Keratinocyte (primary cell): Measurements from ENCODE around the gene LFNG. TPM values are rescaled to one million over a fixed set of nuclear protein-coding genes. Genes with fewer than 3 reads are reported as not detected.

Experiments used
- DNase-seq: peaks from one replicate; pipeline ENCODE4 v3.0.0-alpha.2; 2011; ENCODE audit warnings: low read depth, missing footprints, low spot score
- FAIRE-seq: peaks from 2 replicates; lab custom pipeline; 2011; peaks lifted over from hg19 to GRCh38; lab: Jason Lieb, UNC
- H2AFZ ChIP-seq: 2 replicates; pipeline ENCODE4 v1.6.0; 2012; ENCODE audit warnings: low read length, control low read depth, inconsistent platforms; ENCODE audit not compliant: control insufficient read depth
- H3K27ac ChIP-seq: 2 replicates; pipeline ENCODE4 v1.5.1; 2011; ENCODE audit warnings: low read length; ENCODE audit not compliant: control insufficient read depth, insufficient read depth
- H3K27me3 ChIP-seq: 3 replicates; pipeline ENCODE4 v1.6.0; 2011; ENCODE audit warnings: low read length; ENCODE audit not compliant: control insufficient read depth, insufficient read depth; ENCODE audit errors: extremely low read depth
- H3K36me3 ChIP-seq, 2 experiments: 2 replicates in 1 of 2; 3 replicates in 1 of 2; pipeline ENCODE4 v1.5.1; 2011; ENCODE audit warnings: low read length in 2 of 2, mild to moderate bottlenecking in 1 of 2; ENCODE audit not compliant: control insufficient read depth in 2 of 2, insufficient read depth in 2 of 2; ENCODE audit errors: extremely low read depth in 1 of 2
- H3K4me1 ChIP-seq: 3 replicates; pipeline ENCODE4 v1.5.1; 2011; ENCODE audit warnings: low read length; ENCODE audit not compliant: control insufficient read depth, insufficient read depth; ENCODE audit errors: extremely low read depth
- H3K4me2 ChIP-seq: 3 replicates; pipeline ENCODE4 v1.6.0; 2011; ENCODE audit warnings: low read depth, low read length; ENCODE audit not compliant: control insufficient read depth, insufficient read depth; ENCODE audit errors: extremely low read depth
- H3K4me3 ChIP-seq, 3 experiments: fragments of 200-600 bp in 1 of 3; sonication (generic) in 1 of 3; 2 replicates in 2 of 3; 3 replicates in 1 of 3; pipeline ENCODE4 v1.5.1; 2011 to 2016; ENCODE audit warnings: low read length in 3 of 3, mild to moderate bottlenecking in 3 of 3, control low read depth in 2 of 3, inconsistent platforms in 1 of 3, low read depth in 1 of 3, mixed read lengths in 1 of 3, mixed run types in 1 of 3, moderate library complexity in 1 of 3; ENCODE audit not compliant: control insufficient read depth in 2 of 3, insufficient read depth in 2 of 3; ENCODE audit errors: extremely low read depth in 1 of 3
- H3K79me2 ChIP-seq: 2 replicates; pipeline ENCODE4 v1.6.0; 2012; ENCODE audit warnings: low read length; ENCODE audit not compliant: control insufficient read depth, insufficient read depth
- H3K9ac ChIP-seq: 3 replicates; pipeline ENCODE4 v1.6.0; 2011; ENCODE audit warnings: low read length; ENCODE audit not compliant: control insufficient read depth, insufficient read depth; ENCODE audit errors: extremely low read depth
- H3K9me1 ChIP-seq: 3 replicates; pipeline ENCODE4 v1.6.0; 2011; ENCODE audit warnings: low read length; ENCODE audit not compliant: control insufficient read depth, insufficient read depth; ENCODE audit errors: extremely low read depth
- H3K9me3 ChIP-seq: 2 replicates; pipeline ENCODE4 v1.5.1; 2012; ENCODE audit warnings: low read depth, low read length; ENCODE audit not compliant: control insufficient read depth
- H4K20me1 ChIP-seq: 3 replicates; pipeline ENCODE4 v1.6.0; 2011; ENCODE audit warnings: low read length; ENCODE audit not compliant: control insufficient read depth, insufficient read depth; ENCODE audit errors: extremely low read depth
- CTCF ChIP-seq, 3 experiments: IDR thresholded peaks in 1 of 3; conservative IDR thresholded peaks in 1 of 3; optimal IDR thresholded peaks in 1 of 3; 2 replicates in 2 of 3; 3 replicates in 1 of 3; pipeline versions ENCODE3 to v1.5.1; 2011; ENCODE audit warnings: low read length in 3 of 3, mild to moderate bottlenecking in 3 of 3, moderate library complexity in 2 of 3, control low read depth in 1 of 3, inconsistent platforms in 1 of 3; ENCODE audit not compliant: insufficient read depth in 2 of 3; ENCODE audit errors: extremely low read depth in 1 of 3
- EZH2 ChIP-seq: IDR thresholded peaks from one replicate; pipeline ENCODE4 v1.6.1; 2012; ENCODE audit warnings: inconsistent platforms, mild to moderate bottlenecking, low read length, moderate library complexity
- dilution Hi-C: fragments of 300-500 bp; cut with MboI; formaldehyde crosslinking; loops from one replicate; pipeline ENCODE4 v1.7.0; 2020; ENCODE audit warnings: low sequenced_read_pairs; ENCODE audit not compliant: extremely low pct_ligation_motif_present
- polyA plus RNA-seq, 5 experiments: library from polyadenylated mRNA; depleted of rRNA in 3 of 5; stranded (reverse) in 3 of 5; stranded (forward) in 1 of 5; unstranded in 1 of 5; fragments of >200 nt; gene quantifications; 1 replicate in 1 of 5; 2 replicates in 3 of 5; 3 replicates in 1 of 5; pipeline versions ENCODE4 v1.2.1 to v1.2.3, GENCODE V29; 2011 to 2012; ENCODE audit warnings: missing spikeins in 2 of 5, low read depth in 1 of 5, low replicate concordance in 1 of 5

LFNG gene
- polyA plus RNA-seq, 1 donor (not counting 4 experiments of a cell fraction or from before 2014, with no cell fraction given) = 17.7 TPM

- peak overlapping the region; percentile 96 for H3K4me2 ChIP-seq
- peak overlapping the region; percentile 79 for H3K9ac ChIP-seq
- peaks cover 7% of the 10 kb centered on the region for H4K20me1 ChIP-seq
- H2AFZ ChIP-seq = no peak overlapping the region
- H3K27ac ChIP-seq = peak overlapping the region; percentile 95
- H3K79me2 ChIP-seq = peaks cover 20% of the 10 kb centered on the region
- no peak for TF ChIP-seq EZH2
- TF ChIP-seq CTCF (optimal IDR thresholded peaks at IDR 0.05 in 1 of 3, IDR thresholded peaks at IDR 0.05 in 1 of 3, conservative IDR thresholded peaks at IDR 0.05 in 1 of 3; ENCODE audit: extremely low read depth in 1 of 3, insufficient read depth in 2 of 3, low read length in 3 of 3) = no peak
- peak overlapping the region; percentile 7 to 57 (median 31) for H3K4me3 ChIP-seq
- no peaks in the 10 kb centered on the region for H3K27me3 ChIP-seq
- no peaks in the 10 kb centered on the region for H3K9me3 ChIP-seq
- peaks cover 50% of the 10 kb centered on the region for H3K4me1 ChIP-seq
- no peak for DNase-seq
- dilution Hi-C loops = no loop called here
- peak; percentile 43 for FAIRE-seq
- peaks cover 5 to 6% of the 10 kb centered on the region in 2 experiments for H3K36me3 ChIP-seq
- no peaks in the 10 kb centered on the region for H3K9me1 ChIP-seq
Measured at GRCh38 chr7:2523461-2523936, 3.9 kb downstream of the LFNG start.

GRCh38 chr7:2523941-2524807, 4.6 kb downstream of the LFNG start:
- Histone ChIP-seq H4K20me1 (peaks cover 7% of the 10 kb centered on the region), H3K4me3 (peak overlapping the region; percentile 7 to 57 (median 31)), H3K9ac (peak overlapping the region; percentile 79), H3K36me3 (peaks cover 10 to 11% of the 10 kb centered on the region in 2 experiments), H3K4me1 (peaks cover 53% of the 10 kb centered on the region), H3K27ac (peak overlapping the region; percentile 95), H3K9me1 (no peaks in the 10 kb centered on the region), H3K9me3 (no peaks in the 10 kb centered on the region), H3K79me2 (peaks cover 20% of the 10 kb centered on the region), H3K4me2 (peak overlapping the region; percentile 96), H3K27me3 (no peaks in the 10 kb centered on the region), H2AFZ (no peak overlapping the region)
- no peak for TF ChIP-seq EZH2
- TF ChIP-seq CTCF (optimal IDR thresholded peaks at IDR 0.05 in 1 of 3, IDR thresholded peaks at IDR 0.05 in 1 of 3, conservative IDR thresholded peaks at IDR 0.05 in 1 of 3; ENCODE audit: extremely low read depth in 1 of 3, insufficient read depth in 2 of 3, low read length in 3 of 3) = no peak
- FAIRE-seq (peak; percentile 32), DNase-seq (no peak)
- dilution Hi-C loops = no loop called here
